Fibroblast of mammary gland (primary cell): Measurements from ENCODE around the gene PIMREG.

Experiments used
- DNase-seq: peaks from one replicate; pipeline ENCODE4 v3.0.0-alpha.2; 2010; ENCODE audit warnings: low read depth
- H3K4me3 ChIP-seq: 2 replicates; pipeline ENCODE4 v1.5.1; 2011; ENCODE audit warnings: low read depth, mild to moderate bottlenecking, low read length, moderate library complexity; ENCODE audit not compliant: control insufficient read depth
- TF ChIP-seq, protein P1 (sequence below): conservative IDR thresholded peaks from 2 replicates; pipeline ENCODE4 v1.5.1; 2011; ENCODE audit warnings: low read depth, low read length, inconsistent platforms; ENCODE audit not compliant: control insufficient read depth, insufficient read depth

PIMREG gene

DNA sequence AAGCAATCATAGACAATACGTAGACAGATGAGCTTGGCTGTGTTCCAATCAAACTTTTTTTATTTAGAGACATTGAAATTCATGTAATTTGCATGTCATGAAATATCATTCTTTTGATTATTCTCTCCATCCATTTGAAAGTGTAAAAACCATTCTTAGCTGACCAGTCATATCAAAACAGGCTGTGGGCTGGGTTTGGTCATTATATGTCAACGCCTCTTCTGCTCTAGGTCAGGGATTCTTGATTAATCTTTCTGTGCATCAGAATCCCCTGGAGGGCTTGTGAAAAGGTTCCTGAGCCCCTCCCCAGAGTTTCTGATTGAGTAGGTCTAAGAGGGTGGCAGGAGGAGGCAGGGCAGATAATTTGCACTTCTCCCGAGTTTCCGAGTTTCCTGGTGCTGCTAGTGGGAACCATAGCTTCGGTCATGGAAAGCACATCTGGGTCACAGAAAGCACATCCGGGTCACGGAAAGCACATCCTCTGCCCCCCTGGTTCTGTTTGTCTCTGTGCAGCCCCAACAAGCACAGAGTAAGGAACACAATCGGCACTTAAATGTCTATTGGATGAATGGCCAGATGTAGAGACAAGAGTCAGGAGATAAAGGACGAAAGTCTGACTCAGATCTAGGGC is 16.4 kb downstream of the PIMREG start:
- H3K4me3 ChIP-seq, result no peak overlapping the region
- TF ChIP-seq, protein P1, sequence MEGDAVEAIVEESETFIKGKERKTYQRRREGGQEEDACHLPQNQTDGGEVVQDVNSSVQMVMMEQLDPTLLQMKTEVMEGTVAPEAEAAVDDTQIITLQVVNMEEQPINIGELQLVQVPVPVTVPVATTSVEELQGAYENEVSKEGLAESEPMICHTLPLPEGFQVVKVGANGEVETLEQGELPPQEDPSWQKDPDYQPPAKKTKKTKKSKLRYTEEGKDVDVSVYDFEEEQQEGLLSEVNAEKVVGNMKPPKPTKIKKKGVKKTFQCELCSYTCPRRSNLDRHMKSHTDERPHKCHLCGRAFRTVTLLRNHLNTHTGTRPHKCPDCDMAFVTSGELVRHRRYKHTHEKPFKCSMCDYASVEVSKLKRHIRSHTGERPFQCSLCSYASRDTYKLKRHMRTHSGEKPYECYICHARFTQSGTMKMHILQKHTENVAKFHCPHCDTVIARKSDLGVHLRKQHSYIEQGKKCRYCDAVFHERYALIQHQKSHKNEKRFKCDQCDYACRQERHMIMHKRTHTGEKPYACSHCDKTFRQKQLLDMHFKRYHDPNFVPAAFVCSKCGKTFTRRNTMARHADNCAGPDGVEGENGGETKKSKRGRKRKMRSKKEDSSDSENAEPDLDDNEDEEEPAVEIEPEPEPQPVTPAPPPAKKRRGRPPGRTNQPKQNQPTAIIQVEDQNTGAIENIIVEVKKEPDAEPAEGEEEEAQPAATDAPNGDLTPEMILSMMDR, result no peak
- DNase-seq, result no peak

DNA sequence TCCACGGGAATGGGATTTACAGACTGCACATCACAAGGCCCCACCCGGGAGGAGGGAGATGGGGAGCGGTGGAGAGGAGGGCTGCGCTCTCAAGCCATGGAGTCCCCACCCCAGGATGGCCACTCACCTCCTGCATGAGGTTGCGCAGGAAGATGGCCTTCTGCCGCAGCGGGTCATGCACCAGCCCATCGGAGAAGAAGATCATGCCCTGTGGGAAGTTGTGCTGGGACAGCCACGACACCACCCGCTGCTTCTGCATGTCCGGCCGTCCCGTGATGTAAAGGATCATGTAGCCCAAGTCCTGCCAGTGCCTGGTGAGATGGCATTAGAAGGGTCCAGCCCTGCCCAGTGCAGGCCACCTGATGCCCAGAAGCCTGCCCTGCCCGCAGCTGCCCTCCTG is 17.0 kb downstream of the PIMREG start:
- H3K4me3 ChIP-seq, result no peak overlapping the region
- no peak for DNase-seq
- TF ChIP-seq, protein P1, result no peak

DNA sequence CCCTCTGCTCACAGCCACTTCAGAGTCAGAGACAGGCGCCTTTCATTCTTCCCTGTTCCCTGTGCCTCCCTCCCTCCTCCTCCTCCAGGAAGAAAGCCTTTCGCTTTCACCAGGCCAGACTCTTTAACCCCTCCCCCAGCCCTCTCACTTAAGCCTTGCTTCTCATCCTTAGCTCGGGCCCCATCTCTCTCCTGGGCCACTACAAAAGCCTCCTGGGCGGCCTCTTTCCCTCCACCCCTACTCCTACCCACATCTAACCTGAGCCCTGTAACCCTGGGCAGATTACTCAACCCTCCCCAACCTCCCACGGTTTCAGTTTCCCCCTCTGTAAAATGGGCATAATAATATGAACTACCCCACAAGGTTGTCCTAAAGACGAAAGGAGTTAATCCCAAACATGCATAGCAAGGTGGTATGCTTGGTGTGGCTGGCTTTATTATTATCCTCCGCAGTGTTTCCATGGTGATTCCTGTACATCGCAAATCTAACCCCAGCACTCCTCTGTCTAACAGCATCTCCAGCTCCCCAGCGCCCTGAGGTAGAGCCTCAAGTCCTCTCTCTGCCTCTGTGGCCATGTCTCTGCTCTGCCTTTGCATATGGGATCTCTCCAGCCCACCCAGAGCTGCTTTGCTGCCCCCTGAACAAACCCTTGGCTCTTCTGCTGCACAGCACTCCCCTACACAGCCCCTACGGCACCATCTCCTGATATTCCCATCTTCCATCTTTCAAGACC is 17.7 kb downstream of the PIMREG start:
- no peak overlapping the region for H3K4me3 ChIP-seq
- TF ChIP-seq, protein P1, result no peak
- no peak for DNase-seq

DNA sequence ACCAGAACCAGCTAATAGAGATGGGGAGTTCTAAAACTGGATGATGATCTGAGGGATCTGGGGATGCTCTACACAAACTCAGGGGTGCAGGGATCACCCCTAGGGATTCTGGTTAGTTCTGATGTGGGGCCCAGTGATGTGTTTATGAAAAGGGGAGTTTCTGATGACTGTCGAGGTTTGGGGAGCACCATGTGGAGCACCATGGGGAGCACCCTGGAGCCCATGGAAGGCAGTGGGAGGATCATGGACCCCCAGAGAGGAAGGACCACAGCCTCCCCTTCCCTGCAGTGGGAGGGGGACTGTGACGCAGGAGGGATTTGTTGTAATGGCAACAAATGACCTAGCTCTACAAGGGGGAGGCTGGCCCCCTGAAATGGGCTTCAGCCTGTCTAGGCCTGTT is 18.4 kb downstream of the PIMREG start:
- TF ChIP-seq, protein P1, result no peak
- DNase-seq, result no peak
- no peak overlapping the region for H3K4me3 ChIP-seq

- no peak for DNase-seq
- TF ChIP-seq, protein P1, result no peak
- H3K4me3 ChIP-seq, result no peak overlapping the region
These were observed 19.6 kb downstream of the PIMREG start for GRCh38 chr17:6463616-6464445.

- no peak for DNase-seq
- TF ChIP-seq, protein P1, result no peak
- H3K4me3 ChIP-seq, result no peak overlapping the region
These were observed 20.3 kb downstream of the PIMREG start for GRCh38 chr17:6464446-6465041.
